ENCODE results near the gene RBMS3.

GRCh38 chr3:29441422-29441821 is 160.6 kb downstream of the RBMS3 start:
- TF ChIP-seq CTCF (IDR thresholded peaks at IDR 0.05) = no peak
- TF ChIP-seq POLR2AphosphoS5 (IDR thresholded peaks at IDR 0.05) = no peak
- no peak for TF ChIP-seq EP300 (IDR thresholded peaks at IDR 0.05; ENCODE audit: low read depth)
- TF ChIP-seq POLR2A (IDR thresholded peaks at IDR 0.05) = no peak
